Activated T-helper 1 cell treated with anti-CD3 and anti-CD28 coated beads, Interleukin-12 subunit alpha, Interleukin-12 subunit beta, Interleukin-2, Interleukin-4 antibody, amounts not matched to agents 30 ng/mL and 10 ng/mL and 1 ng/mL, durations not matched to agents 14 hours and 24 hours and 36 hours (primary cell): ENCODE data around the gene CTAGE1. TPM values are rescaled to one million over a fixed set of nuclear protein-coding genes. Genes with fewer than 3 reads are reported as not detected.
"Not testable (repeated sequence)": the region's sequence is repeated elsewhere in the genome, so short reads cannot be mapped to it uniquely, and the experiment has no call there.

Experiments
- DNase-seq: peaks from one replicate; pipeline ENCODE4 v3.0.0; 2021; ENCODE audit warnings: low spot score
- H3K27ac Mint-ChIP-seq: one replicate; pipeline ENCODE4 v1.8.0; 2021; ENCODE audit warnings: mild to moderate bottlenecking, mixed read lengths
- H3K27me3 Mint-ChIP-seq: one replicate; pipeline ENCODE4 v1.8.0; 2022; ENCODE audit warnings: mild to moderate bottlenecking, moderate library complexity, mixed read lengths; ENCODE audit not compliant: insufficient read depth
- H3K36me3 Mint-ChIP-seq: one replicate; pipeline ENCODE4 v1.8.0; 2021; ENCODE audit warnings: low read depth, mixed read lengths
- H3K4me1 Mint-ChIP-seq: one replicate; pipeline ENCODE4 v1.8.0; 2021; ENCODE audit warnings: low read depth, mixed read lengths
- H3K4me3 Mint-ChIP-seq: one replicate; pipeline ENCODE4 v1.8.0; 2021; ENCODE audit warnings: mild to moderate bottlenecking, moderate library complexity, mixed read lengths
- H3K9me3 Mint-ChIP-seq: one replicate; pipeline ENCODE4 v1.8.0; 2021; ENCODE audit warnings: mixed read lengths
- intact Hi-C: fragments of 100-400 bp; cut with micrococcal nuclease; formaldehyde crosslinking; loops from one replicate; pipeline ENCODE4 v1.15.1; 2024
- total RNA-seq: library from RNA; stranded (reverse); gene quantifications from 2 replicates; pipeline ENCODE4 v1.2.3, GENCODE V29; 2022

The CTAGE1 gene
- total RNA-seq, 1 donor from 2014 or later = not detected

GRCh38 chr18:22399949-22400348 is 17.8 kb downstream of the CTAGE1 start:
- H3K4me3 Mint-ChIP-seq = no peak overlapping the region
- peaks cover 16% of the 10 kb centered on the region for H3K9me3 Mint-ChIP-seq
- intact Hi-C loops = no loop called here
- no peak overlapping the region for H3K27ac Mint-ChIP-seq
- no peaks in the 10 kb centered on the region for H3K36me3 Mint-ChIP-seq
- H3K27me3 Mint-ChIP-seq = no peaks in the 10 kb centered on the region
- H3K4me1 Mint-ChIP-seq = no peaks in the 10 kb centered on the region
- DNase-seq = no peak

DNA sequence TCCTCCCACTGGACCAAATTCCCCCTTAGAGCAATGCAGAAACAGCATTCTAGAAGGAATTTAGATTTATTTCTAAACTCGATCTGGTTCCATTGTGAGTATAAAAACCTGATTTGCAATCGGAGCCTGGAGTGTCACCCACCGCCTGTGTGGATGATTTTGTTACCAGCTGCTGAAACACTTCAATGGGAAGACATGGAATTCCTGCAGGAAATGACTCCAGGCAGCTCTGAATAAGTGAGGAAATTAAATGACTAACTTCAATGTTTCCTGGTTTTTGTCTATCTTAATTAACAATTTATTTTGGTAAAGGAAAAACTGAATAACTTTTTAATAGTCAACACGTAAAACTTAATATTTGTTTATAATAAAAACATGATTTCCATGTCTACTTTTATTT is 19.3 kb downstream of the CTAGE1 start:
- H3K4me3 Mint-ChIP-seq = no peak overlapping the region
- intact Hi-C loops = no loop called here
- H3K27ac Mint-ChIP-seq = no peak overlapping the region
- no peak for DNase-seq
- H3K27me3 Mint-ChIP-seq = no peaks in the 10 kb centered on the region
- H3K9me3 Mint-ChIP-seq = peaks cover 12% of the 10 kb centered on the region
- H3K4me1 Mint-ChIP-seq = no peaks in the 10 kb centered on the region
- H3K36me3 Mint-ChIP-seq = no peaks in the 10 kb centered on the region

- intact Hi-C loops = no loop called here
- no peaks in the 10 kb centered on the region for H3K4me1 Mint-ChIP-seq
- H3K9me3 Mint-ChIP-seq = peaks cover 6% of the 10 kb centered on the region
These were observed 23.3 kb downstream of the CTAGE1 start for GRCh38 chr18:22394428-22394827.

GRCh38 chr18:22393164-22393563 is 24.6 kb downstream of the CTAGE1 start:
- H3K9me3 Mint-ChIP-seq, H3K27ac Mint-ChIP-seq, H3K4me3 Mint-ChIP-seq, H3K36me3 Mint-ChIP-seq, DNase-seq, intact Hi-C loops, H3K27me3 Mint-ChIP-seq, H3K4me1 Mint-ChIP-seq: not testable (repeated sequence)

More at GRCh38 chr18:22394428-22394827, 23.3 kb downstream of the CTAGE1 start:
- Mint-ChIP-seq H3K36me3 (no peaks in the 10 kb centered on the region), H3K4me3 (no peak overlapping the region), H3K27ac (no peak overlapping the region), H3K27me3 (no peaks in the 10 kb centered on the region)
- DNase-seq = no peak

DNA sequence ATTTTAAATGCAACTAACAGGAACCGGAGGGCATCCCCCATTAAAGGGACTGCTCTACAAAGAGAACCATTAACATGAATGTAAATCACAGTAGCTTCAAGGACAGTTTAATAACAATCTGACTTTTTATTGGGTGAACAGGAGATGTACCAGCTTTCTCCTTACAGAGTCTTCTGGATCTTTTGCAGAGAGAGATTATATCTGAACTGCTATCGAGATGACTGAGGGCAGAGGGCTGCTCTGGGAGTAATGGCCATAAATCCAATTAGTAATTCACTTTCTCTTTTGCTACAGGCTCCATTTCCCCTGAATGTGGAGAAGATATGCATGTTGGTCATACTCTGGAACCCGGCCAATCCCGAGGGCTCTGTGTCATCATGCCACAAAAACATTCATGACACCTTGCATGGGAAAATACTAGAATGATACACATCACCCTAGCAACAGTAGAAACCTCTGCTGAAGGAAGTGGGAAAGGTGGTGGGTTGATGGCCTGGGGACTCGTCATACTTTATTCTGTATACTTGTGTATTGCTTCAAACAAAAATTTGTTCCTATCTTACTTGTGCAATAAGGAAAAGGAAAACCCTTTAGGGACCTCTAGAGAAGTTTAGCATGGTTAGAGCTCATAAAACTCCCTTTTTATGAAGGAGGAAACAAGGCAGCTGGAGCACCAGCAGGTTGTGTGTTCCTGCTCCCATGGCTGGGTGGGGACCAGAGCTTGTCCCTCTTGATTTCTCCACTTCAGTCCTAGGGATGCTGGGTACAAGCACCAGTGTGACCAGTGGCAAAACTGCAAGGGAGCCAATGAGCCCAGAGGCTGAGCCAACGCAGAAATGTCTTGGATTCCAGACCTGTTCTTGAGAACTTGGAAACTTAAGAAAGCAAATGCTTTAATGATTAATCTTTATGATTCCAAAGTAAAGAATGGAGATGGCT is 26.0 kb downstream of the CTAGE1 start:
- Mint-ChIP-seq H3K9me3 (peaks cover 6% of the 10 kb centered on the region), H3K27ac (no peak overlapping the region), H3K4me3 (no peak overlapping the region), H3K27me3 (no peaks in the 10 kb centered on the region), H3K4me1 (no peaks in the 10 kb centered on the region), H3K36me3 (no peaks in the 10 kb centered on the region)
- intact Hi-C loops = no loop called here
- DNase-seq = no peak

DNA sequence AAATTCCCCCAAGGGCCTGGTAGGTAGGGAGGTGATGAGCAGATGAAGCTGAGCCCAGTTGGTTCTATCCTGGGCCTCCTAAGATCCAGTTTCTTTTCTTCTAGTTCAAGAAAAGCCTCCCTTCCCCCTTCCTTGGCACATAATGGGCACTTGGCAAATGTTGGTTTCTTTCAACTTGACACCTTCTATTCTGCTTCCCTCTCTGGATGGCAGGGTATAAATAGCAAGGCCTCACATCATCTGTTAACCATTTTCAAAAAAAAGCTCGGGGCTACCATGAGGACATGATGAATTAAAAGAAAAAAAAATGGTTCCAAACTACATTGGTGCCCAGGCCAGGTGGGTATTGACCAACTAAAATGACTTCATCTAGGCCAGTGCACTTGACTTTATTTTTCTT is 29.9 kb downstream of the CTAGE1 start:
- no peaks in the 10 kb centered on the region for H3K4me1 Mint-ChIP-seq
- no peaks in the 10 kb centered on the region for H3K27me3 Mint-ChIP-seq
- no peak overlapping the region for H3K4me3 Mint-ChIP-seq
- intact Hi-C loops = no loop called here
- no peaks in the 10 kb centered on the region for H3K36me3 Mint-ChIP-seq
- H3K9me3 Mint-ChIP-seq = peaks cover 6% of the 10 kb centered on the region
- H3K27ac Mint-ChIP-seq = no peak overlapping the region
- DNase-seq = no peak

DNA sequence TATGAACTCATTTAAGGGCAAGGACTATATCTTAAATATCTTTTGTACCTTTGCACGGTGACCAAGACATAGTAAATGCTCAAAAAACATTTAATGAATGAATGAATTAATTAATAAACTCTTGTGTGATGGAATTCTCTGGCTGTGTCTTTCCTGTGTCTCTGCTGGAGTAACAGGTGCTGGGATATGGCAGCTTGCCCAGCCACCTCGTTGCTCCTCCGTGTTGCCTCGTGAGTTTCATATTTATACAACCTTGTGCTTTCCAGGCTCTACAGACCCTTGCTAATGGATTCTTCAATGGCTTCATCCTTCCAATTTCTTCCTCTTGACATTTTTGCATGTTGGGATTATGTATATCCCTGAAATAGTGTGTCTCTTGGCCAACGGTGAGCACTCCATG is 30.4 kb downstream of the CTAGE1 start:
- Mint-ChIP-seq H3K9me3 (peaks cover 6% of the 10 kb centered on the region), H3K4me3 (no peak overlapping the region), H3K27ac (no peak overlapping the region), H3K4me1 (no peaks in the 10 kb centered on the region), H3K36me3 (no peaks in the 10 kb centered on the region), H3K27me3 (no peaks in the 10 kb centered on the region)
- intact Hi-C loops = no loop called here
- no peak for DNase-seq

DNA sequence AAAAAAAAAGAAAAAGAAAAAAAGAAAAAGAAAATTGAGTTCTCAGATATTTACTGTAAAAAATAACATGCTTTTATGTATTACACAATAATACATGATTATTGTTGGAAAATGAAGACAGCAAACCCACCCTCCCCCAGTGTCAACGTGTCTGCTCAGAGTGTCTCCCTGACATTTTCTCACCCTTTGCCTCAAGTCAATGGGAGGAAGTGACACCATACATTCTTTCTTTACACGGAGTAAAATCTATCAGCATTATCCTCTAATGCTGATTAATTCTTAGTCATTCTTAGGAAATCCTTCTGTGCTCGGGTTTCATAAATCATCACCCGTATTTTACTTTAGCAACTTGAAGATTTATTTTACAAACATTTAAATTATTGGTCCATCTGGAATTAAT is 32.0 kb downstream of the CTAGE1 start:
- no peak for DNase-seq
- Mint-ChIP-seq H3K36me3 (no peaks in the 10 kb centered on the region), H3K4me1 (no peaks in the 10 kb centered on the region), H3K9me3 (peaks cover 6% of the 10 kb centered on the region), H3K27ac (no peak overlapping the region), H3K27me3 (peaks cover 2% of the 10 kb centered on the region), H3K4me3 (no peak overlapping the region)
- intact Hi-C loops = no loop called here

- H3K27ac Mint-ChIP-seq = no peak overlapping the region
- H3K4me3 Mint-ChIP-seq = no peak overlapping the region
- intact Hi-C loops = no loop called here
- no peak for DNase-seq
- H3K27me3 Mint-ChIP-seq = peaks cover 2% of the 10 kb centered on the region
- H3K9me3 Mint-ChIP-seq = no peaks in the 10 kb centered on the region
- H3K36me3 Mint-ChIP-seq = no peaks in the 10 kb centered on the region
- no peaks in the 10 kb centered on the region for H3K4me1 Mint-ChIP-seq
These were observed 38.9 kb downstream of the CTAGE1 start for GRCh38 chr18:22378672-22379282.

DNA sequence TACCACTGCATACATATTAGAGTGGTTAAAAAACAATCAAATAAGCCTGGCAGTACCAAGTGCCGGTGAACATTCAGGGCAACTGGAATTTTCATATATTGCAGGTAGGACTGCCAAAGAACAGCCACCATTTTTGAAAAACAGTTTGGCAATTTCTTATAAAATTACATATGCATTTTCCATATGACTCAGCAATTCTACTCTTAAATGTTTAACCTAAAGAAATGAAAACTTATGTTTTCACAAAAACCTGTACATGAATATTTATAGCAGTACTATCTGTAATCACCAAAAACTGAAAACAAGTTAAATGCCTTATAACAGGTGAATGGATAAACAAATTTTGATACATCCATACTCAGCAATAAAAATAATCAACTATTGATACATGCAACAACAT is 39.9 kb downstream of the CTAGE1 start:
- H3K9me3 Mint-ChIP-seq = no peaks in the 10 kb centered on the region
- intact Hi-C loops = no loop called here
- no peaks in the 10 kb centered on the region for H3K36me3 Mint-ChIP-seq
- H3K27me3 Mint-ChIP-seq = peaks cover 2% of the 10 kb centered on the region
- H3K4me3 Mint-ChIP-seq = no peak overlapping the region
- no peak for DNase-seq
- H3K4me1 Mint-ChIP-seq = no peaks in the 10 kb centered on the region
- no peak overlapping the region for H3K27ac Mint-ChIP-seq

DNA sequence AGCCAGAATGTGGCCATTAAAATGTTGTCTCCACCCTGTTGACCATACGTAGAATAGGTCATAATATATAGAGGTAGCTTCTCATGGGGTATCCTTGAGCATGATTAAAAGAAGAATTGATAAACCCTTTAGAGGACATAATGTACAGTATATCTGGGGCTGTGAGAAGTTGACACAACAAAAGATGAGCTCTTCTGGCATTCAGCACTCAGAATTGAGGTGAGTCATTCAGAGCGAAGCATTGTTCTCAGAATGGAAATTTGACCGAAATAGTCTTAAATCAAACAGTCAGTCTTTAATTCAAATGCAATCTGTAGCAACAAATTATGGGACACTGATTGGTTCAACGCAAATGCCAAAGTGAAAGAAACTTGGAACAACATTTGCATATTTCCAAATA is 47.3 kb downstream of the CTAGE1 start:
- no peaks in the 10 kb centered on the region for H3K9me3 Mint-ChIP-seq
- peaks cover 2% of the 10 kb centered on the region for H3K27me3 Mint-ChIP-seq
- no peak overlapping the region for H3K4me3 Mint-ChIP-seq
- H3K27ac Mint-ChIP-seq = no peak overlapping the region
- DNase-seq = no peak
- H3K36me3 Mint-ChIP-seq = no peaks in the 10 kb centered on the region
- H3K4me1 Mint-ChIP-seq = no peaks in the 10 kb centered on the region
- intact Hi-C loops = no loop called here

DNA sequence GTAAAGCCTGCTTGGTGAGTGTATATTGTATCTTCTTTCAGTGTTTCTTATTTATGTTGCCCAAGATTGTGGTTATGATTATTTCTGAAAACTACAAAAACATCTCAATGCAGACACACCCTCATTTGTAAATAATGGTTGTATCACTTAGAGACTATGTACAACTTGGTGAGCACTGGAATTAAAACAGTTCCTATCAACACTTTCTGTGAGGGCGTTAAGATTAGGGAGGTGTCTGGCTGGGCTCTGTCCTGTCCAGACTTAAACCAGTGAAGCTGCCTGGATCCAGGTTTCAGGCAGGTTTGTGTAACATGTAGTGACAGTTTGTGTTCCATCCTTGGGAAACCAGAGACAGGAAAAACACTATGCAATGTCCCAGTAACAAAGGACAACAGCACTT is 49.7 kb downstream of the CTAGE1 start:
- DNase-seq = no peak
- Mint-ChIP-seq H3K9me3 (no peaks in the 10 kb centered on the region), H3K36me3 (no peaks in the 10 kb centered on the region), H3K4me1 (no peaks in the 10 kb centered on the region), H3K27ac (no peak overlapping the region), H3K27me3 (peaks cover 2% of the 10 kb centered on the region), H3K4me3 (no peak overlapping the region)
- intact Hi-C loops = no loop called here

GRCh38 chr18:22367303-22367702 is 50.4 kb downstream of the CTAGE1 start:
- Mint-ChIP-seq H3K4me3 (no peak overlapping the region), H3K4me1 (no peaks in the 10 kb centered on the region), H3K9me3 (no peaks in the 10 kb centered on the region), H3K27ac (no peak overlapping the region), H3K27me3 (peaks cover 2% of the 10 kb centered on the region), H3K36me3 (no peaks in the 10 kb centered on the region)
- intact Hi-C loops = no loop called here
- DNase-seq = no peak
